Panc1 (cell line): Measurements from ENCODE around the gene GALNT18.

ENCODE experiments used
- CTCF ChIP-seq: fragments of 450-650 bp; IDR thresholded peaks from 2 replicates; pipeline ENCODE4 v1.5.1; 2017; ENCODE audit warnings: mild to moderate bottlenecking
- REST ChIP-seq, 2 experiments: IDR thresholded peaks; 2 replicates each; pipeline ENCODE4 v1.6.1; 2011 to 2012; ENCODE audit warnings: low read depth in 2 of 2, control low read depth in 1 of 2, low read length in 1 of 2, mild to moderate bottlenecking in 1 of 2, moderate library complexity in 1 of 2; ENCODE audit not compliant: insufficient read depth in 1 of 2

- TF ChIP-seq REST (IDR thresholded peaks at IDR 0.05; ENCODE audit: insufficient read depth in 1 of 2, low read depth in 2 of 2, low read length in 1 of 2) (no peak), CTCF (no peak)
These were observed 102.6 kb downstream of the GALNT18 start for GRCh38 chr11:11519184-11519583.
